Immature natural killer cell (primary cell): ENCODE results near the gene SMIM44. TPM values are rescaled to one million over a fixed set of nuclear protein-coding genes. Genes with fewer than 3 reads are reported as not detected.

Source experiments
- DNase-seq, 3 donors: peaks; one replicate each; pipeline ENCODE4 v3.0.0; 2022; ENCODE audit warnings: mixed read lengths in 1 of 3
- H3K27ac Mint-ChIP-seq, 6 donors: one replicate each; pipeline ENCODE4 v1.8.0; 2020; ENCODE audit warnings: mixed read lengths in 6 of 6, mild to moderate bottlenecking in 5 of 6, inconsistent platforms in 4 of 6, moderate library complexity in 3 of 6
- H3K27me3 Mint-ChIP-seq, 3 donors: one replicate each; pipeline ENCODE4 v1.8.0; 2020 to 2021; ENCODE audit warnings: low read depth in 3 of 3, mild to moderate bottlenecking in 3 of 3, mixed read lengths in 3 of 3, moderate library complexity in 3 of 3, inconsistent platforms in 1 of 3
- H3K36me3 Mint-ChIP-seq, 3 donors: one replicate each; pipeline ENCODE4 v1.8.0; 2020; ENCODE audit warnings: mixed read lengths in 3 of 3, inconsistent platforms in 2 of 3, mild to moderate bottlenecking in 2 of 3
- H3K4me1 Mint-ChIP-seq, 2 donors: one replicate each; pipeline ENCODE4 v1.8.0; 2020; ENCODE audit warnings: inconsistent platforms in 2 of 2, mild to moderate bottlenecking in 2 of 2, mixed read lengths in 2 of 2, moderate library complexity in 1 of 2
- H3K4me3 Mint-ChIP-seq, 5 donors: one replicate each; pipeline ENCODE4 v1.8.0; 2020; ENCODE audit warnings: mild to moderate bottlenecking in 5 of 5, mixed read lengths in 5 of 5, inconsistent platforms in 3 of 5, moderate library complexity in 3 of 5
- H3K9me3 Mint-ChIP-seq, 6 donors: one replicate each; pipeline ENCODE4 v1.8.0; 2020; ENCODE audit warnings: mild to moderate bottlenecking in 6 of 6, mixed read lengths in 6 of 6, inconsistent platforms in 4 of 6, moderate library complexity in 3 of 6
- polyA plus RNA-seq, 3 donors: library from polyadenylated mRNA; unstranded; fragments of 300-500 nt; fragmentation: Illumina TruSeq; gene quantifications; one replicate each; pipeline ENCODE4 v1.2.3, GENCODE V29; 2021

Gene SMIM44
- polyA plus RNA-seq, 3 donors from 2014 or later: not detected

GRCh38 chr19:3434630-3435553, 48.3 kb downstream of the SMIM44 start:
- Mint-ChIP-seq H3K36me3 (no peaks in the 10 kb centered on the region), H3K27ac (peak overlapping the region; percentile 90 to 100 (median 99)), H3K27me3 (peaks cover 0 to 7% (median 4%) of the 10 kb centered on the region in 3 donors), H3K4me3 (peak overlapping the region; percentile 91 to 99 (median 98)), H3K9me3 (no peaks in the 10 kb centered on the region), H3K4me1 (peaks cover 14 to 17% of the 10 kb centered on the region in 2 donors)
- DNase-seq: peak; percentile 95 to 97 (median 97)

GRCh38 chr19:3433805-3434540, 49.3 kb downstream of the SMIM44 start:
- H3K27ac Mint-ChIP-seq: peak overlapping the region; percentile 90 to 100 (median 99)

GRCh38 chr19:3433313-3433712, 49.9 kb downstream of the SMIM44 start:
- Mint-ChIP-seq H3K27ac (no peak overlapping the region), H3K4me3 (no peak overlapping the region), H3K4me1 (peaks cover 16 to 17% of the 10 kb centered on the region in 2 donors), H3K27me3 (peaks cover 0 to 7% (median 4%) of the 10 kb centered on the region in 3 donors), H3K9me3 (no peaks in the 10 kb centered on the region), H3K36me3 (no peaks in the 10 kb centered on the region)
- no peak for DNase-seq

More at GRCh38 chr19:3433805-3434540, 49.3 kb downstream of the SMIM44 start:
- peaks cover 16 to 17% of the 10 kb centered on the region in 2 donors for H3K4me1 Mint-ChIP-seq
- no peaks in the 10 kb centered on the region for H3K36me3 Mint-ChIP-seq
- H3K4me3 Mint-ChIP-seq: peak overlapping the region; percentile 91 to 99 (median 98)
- no peaks in the 10 kb centered on the region for H3K9me3 Mint-ChIP-seq
- DNase-seq: no peak
- peaks cover 0 to 7% (median 4%) of the 10 kb centered on the region in 3 donors for H3K27me3 Mint-ChIP-seq

Other genes with a start within 250 kb of the SMIM44 start
- gene NFIC, start 116.9 kb downstream of the SMIM44 start, polyA plus RNA-seq: 10 to 100 TPM in 1 of 3 donors, 1 to 10 TPM in 1, not detected in 1; 2.8 to 13.3 TPM
- 1 to 10 TPM in 2 of 3 donors, not detected in 1; 1.5 to 2.1 TPM for gene SMIM24, start 2.9 kb downstream of the SMIM44 start, polyA plus RNA-seq
- gene DOHH, start 17.2 kb upstream of the SMIM44 start, polyA plus RNA-seq: 10 to 100 TPM in 1 of 3 donors, 1 to 10 TPM in 2; 6.8 to 18.4 (median 9.1) TPM
- 10 to 100 TPM in 1 of 3 donors, 1 to 10 TPM in 2; 6.8 to 14.2 (median 9.7) TPM for gene FZR1, start 22.9 kb upstream of the SMIM44 start, polyA plus RNA-seq
- not detected for gene TEKTIP1, start 55.7 kb upstream of the SMIM44 start, polyA plus RNA-seq
- gene MFSD12, start 74.1 kb upstream of the SMIM44 start, polyA plus RNA-seq: 10 to 100 TPM; 17.1 to 26.9 (median 25.6) TPM
- 10 to 100 TPM; 42.9 to 74.8 (median 60.1) TPM for gene HMG20B, start 89.5 kb upstream of the SMIM44 start, polyA plus RNA-seq
- under 1 TPM in 2 of 3 donors, not detected in 1; 0.04 to 0.95 TPM for gene GIPC3, start 102.0 kb upstream of the SMIM44 start, polyA plus RNA-seq
- 1 to 10 TPM; 3.1 to 9.5 (median 3.1) TPM for gene TBXA2R, start 123.4 kb upstream of the SMIM44 start, polyA plus RNA-seq
- gene CACTIN, start 143.3 kb upstream of the SMIM44 start, polyA plus RNA-seq: 10 to 100 TPM in 1 of 3 donors, 1 to 10 TPM in 2; 1.4 to 18.0 (median 5.6) TPM
- 10 to 100 TPM in 1 of 3 donors, 1 to 10 TPM in 1, not detected in 1; 4.3 to 25.7 TPM for gene PIP5K1C, start 217.0 kb upstream of the SMIM44 start, polyA plus RNA-seq
- under 1 TPM in 1 of 3 donors, not detected in 2; 0.34 TPM for gene TJP3, start 224.9 kb upstream of the SMIM44 start, polyA plus RNA-seq